Superior temporal gyrus (tissue), 1 donor: Measurements from ENCODE around the gene HTT-AS.
"Not testable (repeated sequence)": the region's sequence is repeated elsewhere in the genome, so short reads cannot be mapped to it uniquely, and the experiment has no call there.

Experiments used
- DNase-seq: peaks from one replicate; pipeline ENCODE4 v3.0.0-alpha.2; 2016; ENCODE audit errors: extremely low spot score

The HTT-AS gene

GRCh38 chr4:3051141-3051897 lies 23.0 kb downstream of the HTT-AS start:
- DNase-seq = not testable (repeated sequence)

- DNase-seq = peak; percentile 77
These were observed 26.7 kb downstream of the HTT-AS start for GRCh38 chr4:3047464-3048286.

GRCh38 chr4:3046623-3047022 lies 27.7 kb downstream of the HTT-AS start:
- no peak for DNase-seq

- no peak for DNase-seq
These were observed 28.2 kb downstream of the HTT-AS start for GRCh38 chr4:3046162-3046561.

GRCh38 chr4:3044870-3045819 lies 29.2 kb downstream of the HTT-AS start:
- DNase-seq = no peak

- DNase-seq = no peak
These were observed 30.9 kb downstream of the HTT-AS start for GRCh38 chr4:3043282-3044020.

- no peak for DNase-seq
These were observed 32.1 kb downstream of the HTT-AS start for GRCh38 chr4:3042226-3042625.

GRCh38 chr4:3041192-3042142 lies 32.9 kb downstream of the HTT-AS start:
- DNase-seq = no peak

- DNase-seq = no peak
These were observed 33.7 kb downstream of the HTT-AS start for GRCh38 chr4:3040452-3041191.

GRCh38 chr4:3039706-3040366 lies 34.5 kb downstream of the HTT-AS start:
- DNase-seq = no peak

- no peak for DNase-seq
These were observed 36.3 kb downstream of the HTT-AS start for GRCh38 chr4:3037957-3038461.

GRCh38 chr4:3036131-3036952 lies 38.0 kb downstream of the HTT-AS start:
- no peak for DNase-seq

- no peak for DNase-seq
These were observed 38.7 kb downstream of the HTT-AS start for GRCh38 chr4:3035674-3036073.

- no peak for DNase-seq
These were observed 39.1 kb downstream of the HTT-AS start for GRCh38 chr4:3035249-3035648.

GRCh38 chr4:3034231-3034630 lies 40.1 kb downstream of the HTT-AS start:
- DNase-seq = no peak

- no peak for DNase-seq
These were observed 42.8 kb downstream of the HTT-AS start for GRCh38 chr4:3031357-3032082.
